Stimulated activated CD8-positive, alpha-beta memory T cell treated with anti-CD3 and anti-CD28 coated beads, Interleukin-4, amount 100 ng/mL, for 24 hours (primary cell): Measurements from ENCODE around the gene KRT81.
"Not testable (repeated sequence)": the region's sequence is repeated elsewhere in the genome, so short reads cannot be mapped to it uniquely, and the experiment has no call there.

Experiments
- DNase-seq: peaks from one replicate; pipeline ENCODE4 v3.0.0-alpha.2; 2020; ENCODE audit warnings: low read depth

KRT81 gene

DNA sequence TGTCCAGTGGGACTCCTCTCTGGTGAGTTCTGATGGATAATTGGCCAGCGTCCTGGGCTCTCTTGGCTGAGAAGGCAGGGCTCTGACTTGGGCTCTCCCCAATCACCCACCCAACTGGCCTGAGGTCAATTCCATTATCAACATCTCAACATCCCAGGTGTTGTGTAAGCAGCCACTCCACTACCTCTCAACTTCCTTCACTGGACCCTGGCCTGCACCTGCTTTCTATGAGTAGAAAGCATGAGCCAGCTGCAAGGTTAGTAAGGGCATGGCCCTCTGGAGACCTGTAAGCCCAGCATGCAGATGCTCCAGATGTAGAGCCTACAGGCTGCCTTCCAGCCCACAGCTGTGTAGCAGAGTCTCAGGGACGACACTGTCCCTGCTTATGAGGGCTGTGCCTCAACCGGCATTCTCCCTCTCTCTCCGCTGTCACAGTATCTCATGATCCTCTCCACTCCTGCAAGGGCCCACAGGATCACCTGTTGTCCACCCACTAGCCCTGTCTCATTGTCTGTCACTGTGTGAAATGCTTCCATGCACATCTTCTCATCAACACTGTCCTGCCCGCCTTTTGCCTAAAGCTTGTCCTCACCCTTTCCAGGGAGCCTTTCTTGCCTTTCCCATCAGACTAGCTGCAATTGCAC, 5.4 kb upstream of the KRT81 start:
- no peak for DNase-seq

DNA sequence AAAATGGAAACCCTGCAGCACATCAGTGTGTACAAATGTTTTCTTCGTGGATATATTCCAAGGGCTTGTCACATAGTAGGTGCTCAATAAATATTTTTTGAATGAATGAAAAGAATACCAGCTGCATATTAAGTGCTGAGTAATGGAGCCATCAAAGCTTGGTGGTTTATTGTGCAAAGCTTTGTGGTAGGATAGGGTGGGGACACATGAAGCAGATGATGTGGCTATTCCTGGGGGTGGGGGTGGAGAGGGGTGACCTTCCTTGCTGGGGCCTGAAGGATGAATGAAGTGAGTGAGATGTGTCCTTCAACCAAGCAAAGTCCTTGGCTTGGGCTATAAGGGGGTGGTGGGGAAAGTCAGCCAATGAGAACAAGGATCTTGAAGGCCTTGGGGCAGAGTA, 4.3 kb upstream of the KRT81 start:
- DNase-seq: no peak

DNA sequence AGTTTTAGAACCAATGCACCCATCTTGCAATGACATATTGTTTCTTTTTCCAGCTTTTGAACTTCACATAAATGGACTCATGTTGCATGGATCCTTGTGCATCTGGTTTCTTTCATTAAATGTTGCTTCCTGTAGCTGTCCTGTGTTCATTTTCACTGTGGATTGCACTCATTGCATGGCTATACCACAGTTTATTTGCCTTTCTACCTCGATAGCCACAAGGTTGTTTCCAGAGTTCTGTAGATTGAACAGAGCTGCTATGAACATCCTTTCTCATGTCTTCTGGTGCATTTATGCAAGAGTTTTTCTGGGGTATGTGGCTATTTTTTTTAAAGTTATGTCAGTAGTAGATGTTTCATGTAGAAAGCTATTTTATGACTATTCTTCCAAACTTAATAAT, 3.5 kb upstream of the KRT81 start:
- no peak for DNase-seq

GRCh38 chr12:52293926-52294325, 2.6 kb upstream of the KRT81 start:
- no peak for DNase-seq

- DNase-seq: not testable (repeated sequence)
Observed at GRCh38 chr12:52290483-52291134, 725 bp downstream of the KRT81 start.

- not testable (repeated sequence) for DNase-seq
Observed at GRCh38 chr12:52287816-52288805, 3.2 kb downstream of the KRT81 start.

DNA sequence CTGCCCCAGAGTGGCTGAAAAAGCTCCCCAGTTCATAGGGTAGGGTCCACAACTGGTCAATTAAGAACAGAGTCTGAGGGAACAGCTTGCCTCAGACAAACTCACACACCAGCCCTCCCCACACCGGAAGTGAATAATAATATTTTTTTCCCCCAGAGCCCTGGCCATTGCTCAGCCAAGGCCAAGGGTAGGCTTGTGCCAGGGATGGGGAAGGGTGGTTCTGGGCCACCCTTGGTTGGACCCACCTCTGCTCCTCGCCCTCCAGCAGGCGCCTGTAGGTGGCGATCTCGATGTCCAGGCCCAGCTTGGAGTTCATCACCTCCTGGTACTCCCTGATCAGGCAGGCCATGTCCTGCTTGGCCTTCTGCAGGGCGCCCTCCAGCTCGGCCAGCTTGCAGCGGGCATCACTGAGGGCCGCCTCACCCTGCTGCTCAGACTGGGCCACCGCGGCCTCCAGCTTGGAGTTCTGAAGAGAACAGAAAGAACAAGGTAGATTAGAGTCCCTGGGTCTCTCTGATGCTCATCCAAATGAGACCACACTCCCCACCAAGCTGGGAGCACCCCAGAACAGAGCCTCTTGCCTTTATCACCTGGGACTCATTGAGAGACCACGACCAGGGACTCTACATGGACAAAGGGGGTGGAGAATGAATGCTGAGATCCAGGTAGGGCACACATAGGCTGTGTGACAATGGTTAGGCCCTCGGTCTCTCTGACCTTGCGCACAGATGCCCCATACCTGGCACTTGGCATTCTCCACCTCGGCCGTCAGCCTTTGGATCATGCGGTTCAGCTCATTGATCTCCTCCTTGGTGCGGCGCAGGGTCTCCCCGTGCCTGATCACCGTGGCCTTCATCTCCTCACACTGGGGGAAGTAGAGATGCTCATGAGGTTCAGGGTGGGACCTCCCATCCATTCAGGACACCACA, 4.2 kb downstream of the KRT81 start:
- DNase-seq: not testable (repeated sequence)

DNA sequence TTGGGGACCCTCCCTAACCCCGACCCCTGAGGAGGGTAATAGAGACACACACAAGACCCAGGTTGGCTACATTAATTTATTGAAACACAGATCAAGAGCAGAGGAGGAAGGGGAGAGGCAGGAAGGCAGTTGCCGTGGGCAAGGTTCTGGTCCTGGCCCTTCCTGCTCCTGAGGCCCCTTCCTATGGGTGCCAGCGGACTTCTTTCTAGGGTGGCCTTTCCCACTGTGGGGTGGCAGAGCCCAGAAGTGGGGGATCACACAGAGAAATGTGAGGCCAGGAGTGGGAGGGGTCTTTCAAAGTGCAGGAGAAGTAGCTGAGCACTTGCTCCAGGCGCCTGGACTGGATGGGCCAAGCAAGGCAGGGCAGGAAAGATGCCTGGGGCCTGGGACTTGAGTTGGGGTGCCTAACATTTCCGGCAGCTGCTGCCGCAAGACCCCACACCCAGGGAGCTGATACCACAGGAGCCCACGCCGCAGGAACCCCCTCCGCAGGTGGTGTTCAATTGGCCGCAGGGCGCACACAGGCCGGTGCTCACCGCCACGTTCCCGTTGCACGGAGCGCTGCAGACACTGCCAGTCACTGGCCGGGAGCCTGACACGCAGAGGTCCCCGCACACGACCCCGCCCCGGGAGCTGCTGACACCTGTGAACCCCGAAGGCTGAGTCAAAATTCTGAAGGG, 5.3 kb downstream of the KRT81 start:
- DNase-seq: no peak

DNA sequence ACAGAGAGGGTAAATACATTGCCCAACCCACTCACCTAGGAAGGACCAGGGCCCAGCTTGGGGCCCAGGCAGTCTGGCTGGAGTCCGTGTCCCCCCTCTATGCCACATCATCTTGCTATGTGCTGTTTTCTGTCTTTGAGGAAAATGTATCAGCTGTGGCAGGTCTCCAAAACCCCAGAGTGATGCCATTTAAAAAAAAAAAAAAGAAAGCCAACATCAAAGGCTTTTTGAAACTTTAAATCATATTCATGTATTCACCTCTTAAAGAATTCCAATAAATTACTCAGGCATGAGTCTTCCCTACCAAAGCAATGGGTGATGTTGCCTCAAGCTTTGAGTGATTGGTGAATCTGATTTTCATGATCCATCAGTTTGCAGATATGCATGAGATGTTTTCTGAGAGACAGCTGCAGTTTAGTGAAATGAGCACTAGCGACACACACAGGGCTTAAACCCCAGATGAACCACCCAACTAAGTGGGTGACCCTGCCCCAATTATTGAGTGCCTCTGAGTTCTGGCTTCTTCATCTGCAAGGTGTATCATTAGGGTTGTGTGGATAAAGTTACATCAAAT, 6.1 kb downstream of the KRT81 start:
- DNase-seq: no peak

GRCh38 chr12:52284562-52285171, 6.7 kb downstream of the KRT81 start:
- no peak for DNase-seq

- no peak for DNase-seq
Observed at GRCh38 chr12:52280796-52281560, 10.4 kb downstream of the KRT81 start.

GRCh38 chr12:52280319-52280795, 11.0 kb downstream of the KRT81 start:
- DNase-seq: no peak

DNA sequence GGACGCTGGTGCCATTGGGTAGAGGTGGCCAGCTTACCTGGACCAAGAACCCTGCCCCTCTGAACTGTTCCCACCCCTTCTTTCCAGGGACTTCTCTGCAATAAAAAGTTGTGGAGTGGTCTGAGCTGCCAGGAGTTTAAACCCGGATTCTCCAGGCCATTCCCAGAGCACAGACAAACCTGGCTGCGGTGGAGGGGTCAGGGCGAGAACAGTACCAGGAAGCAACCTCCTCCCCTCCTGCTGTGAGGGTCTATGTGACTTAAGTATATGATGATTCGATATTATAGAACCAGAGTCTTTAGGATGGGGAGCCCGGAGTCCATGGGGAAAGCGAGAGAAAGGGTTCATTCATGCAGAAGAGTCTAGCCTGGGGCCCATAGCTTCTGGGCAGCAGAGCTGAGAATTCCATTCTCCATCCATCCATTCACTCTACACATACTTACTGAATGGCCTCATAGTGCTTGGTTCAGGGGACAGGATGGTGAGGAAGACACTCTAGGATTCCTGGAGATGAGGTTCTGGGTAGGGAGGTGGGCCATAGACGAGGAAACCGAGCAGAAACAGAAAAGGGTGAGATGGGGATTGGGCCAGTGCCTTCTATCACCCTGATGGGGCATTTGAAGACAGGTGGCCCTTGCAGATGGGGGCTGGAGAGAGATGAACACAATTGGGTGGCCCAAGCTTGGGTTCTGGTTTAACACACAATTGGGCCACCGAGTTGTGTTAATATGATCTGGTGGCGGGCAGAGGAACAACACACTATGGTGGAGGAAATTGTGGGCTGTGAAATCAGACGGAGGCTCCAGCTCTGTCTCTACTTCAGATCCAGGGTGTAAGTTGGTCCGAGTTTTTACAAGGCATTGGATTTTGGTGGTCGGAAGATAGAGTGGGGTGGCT, 11.7 kb downstream of the KRT81 start:
- no peak for DNase-seq

- DNase-seq: peak; percentile 56
Observed at GRCh38 chr12:52278575-52279421, 12.5 kb downstream of the KRT81 start.

DNA sequence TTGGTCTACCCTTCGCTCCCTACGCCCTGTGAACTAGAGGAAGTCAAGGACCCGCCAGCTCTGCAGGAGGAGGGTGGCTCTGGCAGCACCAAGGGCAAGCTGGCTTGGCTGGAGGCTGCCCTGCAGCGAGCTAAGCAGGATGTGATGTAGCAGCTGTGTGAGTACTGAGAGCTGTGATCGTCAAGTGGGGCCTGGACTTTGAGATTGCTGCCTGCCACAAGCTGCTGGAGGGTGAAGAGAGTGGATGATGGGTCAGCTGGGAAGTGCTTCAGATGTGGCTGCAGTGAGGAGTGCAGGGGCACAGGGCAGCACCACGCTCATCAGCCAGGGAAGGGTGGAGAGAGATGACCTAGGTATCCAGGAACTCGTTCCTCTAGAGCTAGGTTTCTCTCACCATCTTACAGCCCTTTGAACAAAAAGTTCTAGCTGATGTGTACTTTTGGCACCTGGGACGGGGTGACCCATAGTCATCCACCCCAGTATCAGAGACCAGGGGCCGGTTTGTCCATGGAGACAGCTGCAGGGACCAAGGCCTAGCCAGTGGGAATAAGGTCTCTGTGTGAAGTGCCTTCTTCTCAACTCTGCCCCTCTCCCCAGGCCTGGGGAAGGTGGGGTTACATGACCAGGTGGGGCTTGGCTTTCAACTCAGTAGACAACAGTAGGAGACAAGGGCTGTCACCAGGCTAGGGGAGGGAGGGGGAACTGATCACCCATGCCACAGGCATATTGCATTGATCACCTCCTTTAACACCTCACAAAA, 13.7 kb downstream of the KRT81 start:
- no peak for DNase-seq

DNA sequence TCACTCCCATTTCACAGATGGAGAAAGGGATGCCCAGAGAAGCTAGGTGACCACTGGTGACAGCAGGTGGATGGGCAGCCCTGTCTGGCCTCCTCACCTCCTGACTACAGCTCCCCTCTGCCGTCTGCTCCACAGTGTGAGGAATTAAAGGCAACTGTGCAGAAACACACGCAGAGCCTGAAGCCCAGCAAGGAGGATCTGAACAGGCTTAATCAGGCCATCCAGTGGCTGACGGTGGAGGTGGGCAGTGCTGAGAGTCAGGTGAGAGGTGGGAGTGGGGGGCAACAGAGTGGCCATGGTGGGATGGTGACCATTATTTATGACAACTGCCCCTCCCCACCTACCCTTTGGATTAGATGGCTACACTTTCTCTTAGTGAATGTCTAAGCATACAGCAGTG, 15.6 kb downstream of the KRT81 start:
- no peak for DNase-seq
